ENCODE results near the gene PITPNC1.

- TF ChIP-seq REST (IDR thresholded peaks at IDR 0.05; ENCODE audit: insufficient read depth in 1 of 2, low read depth in 2 of 2, low read length in 1 of 2): no peak
- TF ChIP-seq SIN3A (IDR thresholded peaks at IDR 0.05; ENCODE audit: borderline replicate concordance, insufficient read depth, low read depth, low read length): no peak
- TF ChIP-seq CTCF (IDR thresholded peaks at IDR 0.05): no peak
- no peak for TF ChIP-seq TCF7L2 (IDR thresholded peaks at IDR 0.05; ENCODE audit: low read depth, low read length)
- no peak for TF ChIP-seq POLR2AphosphoS5 (IDR thresholded peaks at IDR 0.05; ENCODE audit: low read depth, low read length)
Measured at GRCh38 chr17:67467500-67468455, 90.7 kb downstream of the PITPNC1 start.

Data from Panc1 (cell line).